ENCODE results near the gene PTPN9. TPM values are rescaled to one million over a fixed set of nuclear protein-coding genes. Genes with fewer than 3 reads are reported as not detected.

PTPN9 gene
- total RNA-seq: 1 to 10 TPM; 4.8 to 7.0 (median 6.2) TPM

DNA sequence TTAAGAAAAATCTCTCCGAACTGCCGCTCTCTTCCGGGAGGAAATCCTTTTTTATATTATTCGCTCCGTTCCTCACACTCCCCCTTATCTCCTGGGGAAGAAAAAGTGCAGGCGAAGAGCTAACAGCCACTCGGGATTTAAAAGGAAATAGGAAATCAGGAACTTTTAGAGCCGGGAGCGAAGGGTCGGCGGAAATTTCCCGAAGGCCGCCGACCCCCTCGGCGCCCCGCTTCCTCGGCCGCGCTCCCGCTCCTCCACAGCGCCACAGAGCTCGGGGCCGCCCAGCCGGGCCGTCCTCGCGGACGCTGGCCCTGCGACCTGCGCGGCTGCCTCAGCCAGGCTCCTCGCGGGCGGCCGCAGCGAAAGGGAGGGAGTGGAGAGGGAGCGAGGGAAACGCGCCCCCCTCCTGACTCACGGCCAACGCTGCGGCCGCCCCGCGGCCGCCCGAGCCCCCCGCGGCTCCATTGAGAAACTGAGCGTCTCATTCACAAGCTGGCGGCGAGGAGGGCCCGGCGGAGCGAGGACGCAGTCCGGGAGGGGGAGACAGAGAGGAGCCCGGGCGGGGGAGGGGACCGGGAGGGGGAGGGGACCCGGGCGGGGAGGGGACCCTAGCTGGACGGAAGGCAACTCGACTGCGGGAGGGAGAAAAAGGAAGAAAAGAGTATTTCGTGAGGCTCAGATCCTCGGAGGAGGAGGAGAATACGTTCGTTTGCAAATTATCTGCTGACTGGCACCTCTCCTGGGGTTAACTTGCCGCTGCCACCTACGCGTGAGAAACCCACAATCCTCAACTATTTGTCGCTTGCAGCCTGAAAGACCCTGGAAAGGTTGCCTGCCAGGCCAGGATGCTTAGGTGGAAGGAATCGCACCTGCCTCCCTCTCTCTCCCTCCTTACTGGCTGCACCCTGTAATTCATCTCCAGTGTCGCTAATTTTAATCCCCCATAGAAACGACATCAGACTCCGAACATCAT lies at the start of gene PTPN9:
TSS of gene PTPN9 (minus strand) at position 368 of the 973 bp plus-strand sequence. CDS start 539 bp downstream, outside the sequence.
- Histone ChIP-seq H3K27ac (peak within 1 kb of the TSS; percentile 80 to 92 (median 82)), H3K36me3 (no peaks in the 10 kb centered on the region), H3K4me1 (peaks cover 11 to 18% of the 10 kb centered on the region in 2 donors), H3K9me3 (no peaks in the 10 kb centered on the region), H3K27me3 (no peaks in the 10 kb centered on the region), H3K4me3 (peak within 1 kb of the TSS; percentile 71 to 96 (median 82))
- DNase-seq (peak; percentile 64 to 68), ATAC-seq (peak; percentile 88 to 91)
- in situ Hi-C loops (cut with MboI; ENCODE audit: low sequenced_read_pairs in 4 of 4): no loop called here
- intact Hi-C loops (cut with DNase I; ENCODE audit: low total_unique reads): loop anchor here (2.0 kb wide), 1 partner anchor 46 kb away; no protein-coding TSS in a partner anchor
- TF ChIP-seq, protein P1, sequence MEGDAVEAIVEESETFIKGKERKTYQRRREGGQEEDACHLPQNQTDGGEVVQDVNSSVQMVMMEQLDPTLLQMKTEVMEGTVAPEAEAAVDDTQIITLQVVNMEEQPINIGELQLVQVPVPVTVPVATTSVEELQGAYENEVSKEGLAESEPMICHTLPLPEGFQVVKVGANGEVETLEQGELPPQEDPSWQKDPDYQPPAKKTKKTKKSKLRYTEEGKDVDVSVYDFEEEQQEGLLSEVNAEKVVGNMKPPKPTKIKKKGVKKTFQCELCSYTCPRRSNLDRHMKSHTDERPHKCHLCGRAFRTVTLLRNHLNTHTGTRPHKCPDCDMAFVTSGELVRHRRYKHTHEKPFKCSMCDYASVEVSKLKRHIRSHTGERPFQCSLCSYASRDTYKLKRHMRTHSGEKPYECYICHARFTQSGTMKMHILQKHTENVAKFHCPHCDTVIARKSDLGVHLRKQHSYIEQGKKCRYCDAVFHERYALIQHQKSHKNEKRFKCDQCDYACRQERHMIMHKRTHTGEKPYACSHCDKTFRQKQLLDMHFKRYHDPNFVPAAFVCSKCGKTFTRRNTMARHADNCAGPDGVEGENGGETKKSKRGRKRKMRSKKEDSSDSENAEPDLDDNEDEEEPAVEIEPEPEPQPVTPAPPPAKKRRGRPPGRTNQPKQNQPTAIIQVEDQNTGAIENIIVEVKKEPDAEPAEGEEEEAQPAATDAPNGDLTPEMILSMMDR (IDR thresholded peaks at IDR 0.05 in 4 of 5, conservative IDR thresholded peaks at IDR 0.05 in 1 of 5): peak in 3 of 5 experiments; percentile 8 to 72 (median 69)
- peak; percentile 24 to 45 for TF ChIP-seq POLR2A (IDR thresholded peaks at IDR 0.05)

DNA sequence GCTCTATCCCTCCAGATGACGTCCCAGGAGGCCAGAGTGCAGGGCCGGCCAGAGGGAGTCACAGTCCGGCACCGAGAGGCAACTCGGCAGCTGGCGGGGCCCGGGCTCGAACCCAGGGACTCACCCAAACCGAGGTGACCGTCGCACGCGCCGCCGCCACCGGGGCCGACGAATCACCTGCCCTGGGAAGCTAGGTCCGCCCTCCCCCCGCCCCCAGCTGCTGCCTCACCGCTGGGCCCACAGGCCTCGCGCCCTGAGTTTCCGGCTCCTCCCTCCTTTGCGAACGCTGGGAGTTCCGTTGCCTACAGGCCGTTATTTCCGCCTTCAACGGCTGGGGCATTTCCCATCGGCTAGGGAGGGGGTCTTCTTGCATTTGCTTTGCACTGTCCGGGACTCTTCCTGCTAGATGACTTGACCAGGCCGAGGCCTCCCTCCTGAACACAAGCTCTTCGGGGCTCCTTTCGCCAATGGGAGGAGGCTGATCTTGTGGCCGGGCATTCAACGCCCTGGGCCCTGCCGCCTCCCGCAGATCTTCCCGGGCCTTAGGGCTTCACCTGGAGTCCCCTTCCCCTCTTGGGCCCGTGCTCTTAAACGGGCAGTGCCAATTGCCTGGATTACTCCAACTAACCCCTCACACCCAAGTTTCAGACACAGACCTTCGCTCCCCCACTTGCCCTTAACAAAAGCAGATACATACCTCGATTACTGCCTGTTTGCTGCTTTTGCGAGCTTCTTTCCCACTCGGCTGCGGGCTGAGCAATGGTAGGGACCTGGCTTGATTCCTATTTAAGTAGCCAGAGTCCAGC lies 46.6 kb upstream of the PTPN9 start, which contains the start of gene SNUPN:
TSS of gene SNUPN (minus strand) at position 184 of the 806 bp plus-strand sequence. CDS start 4,674 bp downstream, outside the sequence.
- peak within 1 kb of the TSS; percentile 82 to 93 (median 84) for H3K4me3 ChIP-seq
- in situ Hi-C loops (cut with MboI; ENCODE audit: low sequenced_read_pairs in 4 of 4): loop anchor here in 2 of 4 donors (25.0 kb wide), 1 partner anchor 263 kb away; the partner anchor contains the start of gene MAN2C1 (in 2 of the 2)
- peak within 1 kb of the TSS; percentile 95 to 97 (median 96) for H3K27ac ChIP-seq
- H3K9me3 ChIP-seq: no peaks in the 10 kb centered on the region
- intact Hi-C loops (cut with DNase I; ENCODE audit: low total_unique reads): loop anchor here (1.0 kb wide), 4 partner anchors 15 to 257 kb away; partner anchors contain the start of genes IMP3 and MAN2C1
- H3K27me3 ChIP-seq: no peaks in the 10 kb centered on the region
- H3K36me3 ChIP-seq: no peaks in the 10 kb centered on the region
- peaks cover 4 to 6% of the 10 kb centered on the region in 2 donors for H3K4me1 ChIP-seq
- TF ChIP-seq, protein P1 (IDR thresholded peaks at IDR 0.05 in 4 of 5, conservative IDR thresholded peaks at IDR 0.05 in 1 of 5): no peak
- TF ChIP-seq POLR2A (IDR thresholded peaks at IDR 0.05): peak; percentile 38 to 53
- DNase-seq (peak; percentile 92 to 93), ATAC-seq (peak; percentile 95)

DNA sequence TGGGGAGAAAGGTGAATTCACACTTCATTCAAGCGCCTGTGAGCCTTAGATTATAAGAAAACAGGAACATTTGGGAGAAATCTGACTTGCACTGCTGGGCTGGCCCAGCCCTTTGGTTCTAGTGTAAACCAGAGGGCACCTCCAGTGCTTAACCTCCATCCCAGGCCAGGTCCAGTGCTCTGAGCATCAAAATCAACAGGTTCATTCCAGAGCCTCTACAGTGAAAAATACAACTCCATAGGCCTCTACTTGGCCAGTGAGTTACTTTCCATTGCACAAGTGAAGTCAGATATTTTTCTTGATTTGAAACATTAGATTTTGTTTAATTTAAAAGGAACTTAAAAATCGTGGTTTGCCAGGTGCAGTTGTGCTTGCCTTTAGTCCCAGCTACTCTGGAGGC lies 43.4 kb upstream of the PTPN9 start:
- intact Hi-C loops (cut with DNase I; ENCODE audit: low total_unique reads) (no loop called here), in situ Hi-C loops (cut with MboI; ENCODE audit: low sequenced_read_pairs in 4 of 4) (loop anchor here in 1 of 4 donors (25.0 kb wide), 1 partner anchor 235 kb away; no protein-coding TSS in a partner anchor)
- Histone ChIP-seq H3K36me3 (peaks cover 3 to 23% of the 10 kb centered on the region in 2 donors), H3K9me3 (no peaks in the 10 kb centered on the region), H3K27ac (no peak overlapping the region), H3K4me3 (no peak overlapping the region), H3K27me3 (no peaks in the 10 kb centered on the region), H3K4me1 (peaks cover 6 to 11% of the 10 kb centered on the region in 2 donors)
- no peak for ATAC-seq
- no peak for DNase-seq
- no peak for TF ChIP-seq POLR2A (IDR thresholded peaks at IDR 0.05)
- TF ChIP-seq, protein P1 (IDR thresholded peaks at IDR 0.05 in 4 of 5, conservative IDR thresholded peaks at IDR 0.05 in 1 of 5): no peak

DNA sequence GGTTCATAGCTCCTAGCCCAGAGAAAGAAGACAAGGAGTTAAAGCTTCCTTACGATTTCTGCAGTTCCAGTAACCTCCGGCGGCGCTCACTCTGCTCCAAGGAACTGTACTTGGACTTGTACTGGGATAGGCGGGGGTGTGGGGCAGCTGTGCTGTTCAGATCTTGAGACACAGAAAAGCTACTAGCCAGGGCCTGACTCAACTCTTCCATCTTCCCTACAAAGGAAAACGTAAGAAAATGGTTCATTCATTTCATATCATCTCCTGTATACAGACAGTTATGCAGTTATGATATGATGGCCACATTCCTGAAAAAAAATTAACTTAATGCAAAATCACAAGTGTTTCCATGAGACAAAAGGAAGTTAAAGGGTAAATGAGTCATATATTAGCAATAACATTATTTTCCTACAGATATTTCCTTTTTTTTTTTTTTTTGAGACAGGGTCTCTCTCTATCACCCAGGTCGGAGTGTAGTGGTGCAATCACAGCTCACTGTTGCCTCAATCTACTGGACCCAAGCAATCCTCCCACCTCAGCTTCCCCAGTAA lies 41.8 kb upstream of the PTPN9 start:
- intact Hi-C loops (cut with DNase I; ENCODE audit: low total_unique reads): no loop called here

More for the DNA sequence above, 41.8 kb upstream of the PTPN9 start:
- DNase-seq (peak; percentile 45 to 70), ATAC-seq (peak; percentile 28 to 42)
- H3K36me3 ChIP-seq: peaks cover 3 to 39% of the 10 kb centered on the region in 2 donors
- no peaks in the 10 kb centered on the region for H3K9me3 ChIP-seq
- H3K4me3 ChIP-seq: no peak overlapping the region
- peak overlapping the region; percentile 34 to 46 (median 40) for H3K27ac ChIP-seq
- no peak for TF ChIP-seq POLR2A (IDR thresholded peaks at IDR 0.05)
- TF ChIP-seq, protein P1 (IDR thresholded peaks at IDR 0.05 in 4 of 5, conservative IDR thresholded peaks at IDR 0.05 in 1 of 5): peak in 1 of 5 experiments; percentile 5
- in situ Hi-C loops (cut with MboI; ENCODE audit: low sequenced_read_pairs in 4 of 4): loop anchor here in 1 of 4 donors (25.0 kb wide), 1 partner anchor 234 kb away; no protein-coding TSS in a partner anchor
- H3K4me1 ChIP-seq: peaks cover 0 to 7% of the 10 kb centered on the region in 2 donors
- no peaks in the 10 kb centered on the region for H3K27me3 ChIP-seq

All from gastrocnemius medialis (tissue), 4 donors.